Suprapubic skin (tissue), 4 donors: ENCODE results near the gene MEIOSIN.

ENCODE experiments used
- CTCF ChIP-seq, 2 donors: fragments of 200-600 bp in 1 of 2; fragments of 450-650 bp in 1 of 2; sonication (generic) in 1 of 2; IDR thresholded peaks; one replicate each; pipeline ENCODE4 v1.5.1; 2016 to 2019; ENCODE audit warnings: antibody characterized with exemption in 2 of 2, mild to moderate bottlenecking in 1 of 2, moderate library complexity in 1 of 2
- EP300 ChIP-seq: sonication (generic); formaldehyde crosslinking; IDR thresholded peaks from one replicate; pipeline ENCODE4 v1.6.1; 2017; ENCODE audit warnings: antibody characterized with exemption
- POLR2A ChIP-seq, 2 donors: fragments of 450-650 bp; IDR thresholded peaks; one replicate each; pipeline ENCODE4 v1.6.1; 2017; ENCODE audit warnings: antibody characterized with exemption in 2 of 2, mild to moderate bottlenecking in 2 of 2, moderate library complexity in 2 of 2
- POLR2AphosphoS5 ChIP-seq, 3 donors: sonication (generic); formaldehyde crosslinking; IDR thresholded peaks; one replicate each; pipeline ENCODE4 v1.6.1; 2017; ENCODE audit warnings: antibody characterized with exemption in 3 of 3

GRCh38 chr19:45772130-45772840, 39.0 kb downstream of the MEIOSIN start:
- TF ChIP-seq CTCF (IDR thresholded peaks at IDR 0.05) (no peak), POLR2AphosphoS5 (IDR thresholded peaks at IDR 0.05) (no peak), POLR2A (IDR thresholded peaks at IDR 0.05) (no peak), EP300 (no peak)
